Psoas muscle (tissue), 8 donors: ENCODE measurements around the gene WDR64. TPM values are rescaled to one million over a fixed set of nuclear protein-coding genes. Genes with fewer than 3 reads are reported as not detected.
A peak's percentile ranks its signal among the peaks of the same experiment; 100 is the strongest.

Experiments
- ATAC-seq, 4 donors: fragments of 200-7000 bp; cut with Tn5 transposase; one replicate each; pipeline ENCODE4 v1.9.1; 2020; ENCODE audit warnings: moderate library complexity in 3 of 4, mild to moderate bottlenecking in 2 of 4
- DNase-seq, 2 donors: peaks; one replicate each; pipeline ENCODE4 v3.0.0-alpha.2; 2020
- H3K27ac ChIP-seq: fragments of 200-600 bp; one replicate; pipeline ENCODE4 v1.8.0; 2022
- H3K27me3 ChIP-seq, 3 donors: fragments of 200-600 bp in 1 of 3; one replicate each; pipeline versions ENCODE4 v1.6.1 to v1.8.0; 2013 to 2022; ENCODE audit warnings: low read length in 2 of 3, mild to moderate bottlenecking in 2 of 3, moderate library complexity in 1 of 3; ENCODE audit not compliant: insufficient read depth in 3 of 3
- H3K36me3 ChIP-seq, 2 donors: fragments of 200-600 bp in 1 of 2; one replicate each; pipeline versions ENCODE4 v1.6.1 to v1.8.0; 2013 to 2022; ENCODE audit warnings: low read depth in 1 of 2, mild to moderate bottlenecking in 1 of 2, moderate library complexity in 1 of 2; ENCODE audit not compliant: insufficient read depth in 1 of 2
- H3K4me1 ChIP-seq: fragments of 200-600 bp; one replicate; pipeline ENCODE4 v1.8.0; 2022
- H3K4me3 ChIP-seq: fragments of 200-600 bp; one replicate; pipeline ENCODE4 v1.8.0; 2022; ENCODE audit warnings: mild to moderate bottlenecking
- H3K9me3 ChIP-seq: fragments of 200-600 bp; one replicate; pipeline ENCODE4 v1.8.0; 2022
- CTCF ChIP-seq: fragments of 200-600 bp; IDR thresholded peaks from one replicate; pipeline ENCODE4 v1.8.0; 2022; ENCODE audit warnings: antibody characterized with exemption
- WGBS, 3 donors: extraction: QIAGEN DNeasy Blood & Tissue Kit; methylation state at CpG; one replicate each; pipeline versions ENCODE4 v1.1.6 to v1.1.7; 2013; 5-methylcytosine and 5-hydroxymethylcytosine counted together
- intact Hi-C, 2 donors: fragments of 100-400 bp; cut with DNase I; formaldehyde crosslinking; loops; one replicate each; pipeline versions ENCODE4 v1.11.0 to v1.14.2; 2022
- polyA plus RNA-seq, 3 donors: library from polyadenylated mRNA; stranded (reverse); fragments of 200-250 nt; gene quantifications; one replicate each; pipeline ENCODE4 v1.2.3, GENCODE V29; 2013
- total RNA-seq, 4 donors: library from RNA; stranded (reverse); fragmentation: NEBNext Ultra II Directional in 2 of 4; extraction: Animal tissue kit (Norgen Biotek cat#: 25700) in 2 of 4; gene quantifications; one replicate each; pipeline versions ENCODE4 v1.2.1 to v1.2.4, GENCODE V29; 2021 to 2023
- donor health status: healthy with polysubstance abuse.
- donor health status: DM: no; HTN: no; CAD: no; lungs with moderate emphysema.
- donor health status: Bipolar disorder and iron deficiency.
- donor health status: healthy.
- donor health status: DM: yes; HTN: yes; CAD: no.
- donor health status: DM: no; HTN: no; CAD: no.
- donor health status: DM: no; HTN: no; CAD: no.
- donor health status: DM: yes; HTN: yes; CAD: no.

WDR64 gene
- total and polyA plus RNA-seq, 7 donors, result not detected

GRCh38 chr1:241688940-241689368 lies 36.9 kb downstream of the WDR64 start:
- intact Hi-C loops, result no loop called here
- TF ChIP-seq CTCF, result no peak
- Histone ChIP-seq H3K4me3 (no peak overlapping the region), H3K27me3 (peaks cover 0 to 2% (median 0%) of the 10 kb centered on the region in 3 donors), H3K27ac (no peak overlapping the region), H3K4me1 (no peaks in the 10 kb centered on the region), H3K36me3 (no peaks in the 10 kb centered on the region), H3K9me3 (no peaks in the 10 kb centered on the region)
- DNase-seq (no peak), ATAC-seq (peak in 3 of 4 donors; percentile 43 to 82 (median 59))
- 38 to 42% (median 42%) methylated on average over 2 of the region's 2 CpGs for WGBS, 3 donors

- intact Hi-C loops, result no loop called here
- WGBS, 3 donors, result 78 to 81% (median 81%) methylated on average over 9 of the region's 9 CpGs
- Histone ChIP-seq H3K36me3 (no peaks in the 10 kb centered on the region), H3K27me3 (no peaks in the 10 kb centered on the region), H3K9me3 (no peaks in the 10 kb centered on the region), H3K4me3 (no peak overlapping the region), H3K27ac (no peak overlapping the region), H3K4me1 (no peaks in the 10 kb centered on the region)
- no peak for TF ChIP-seq CTCF
- ATAC-seq (no peak), DNase-seq (no peak)
Observed at GRCh38 chr1:241695246-241696171, 43.4 kb downstream of the WDR64 start.

GRCh38 chr1:241696172-241696814 lies 44.2 kb downstream of the WDR64 start:
- Histone ChIP-seq H3K36me3 (no peaks in the 10 kb centered on the region), H3K9me3 (no peaks in the 10 kb centered on the region), H3K4me1 (no peaks in the 10 kb centered on the region), H3K27ac (no peak overlapping the region), H3K4me3 (no peak overlapping the region), H3K27me3 (no peaks in the 10 kb centered on the region)
- no peak for ATAC-seq
- TF ChIP-seq CTCF, result no peak
- WGBS, 3 donors, result 71 to 76% (median 74%) methylated on average over 6 of the region's 6 CpGs
- intact Hi-C loops, result no loop called here
- no peak for DNase-seq

- no peak for ATAC-seq
- intact Hi-C loops, result no loop called here
- Histone ChIP-seq H3K27me3 (no peaks in the 10 kb centered on the region), H3K9me3 (no peaks in the 10 kb centered on the region), H3K36me3 (no peaks in the 10 kb centered on the region), H3K4me3 (no peak overlapping the region), H3K27ac (no peak overlapping the region), H3K4me1 (no peaks in the 10 kb centered on the region)
- WGBS, 3 donors, result 84 to 85% (median 85%) methylated on average over 4 of the region's 4 CpGs
- no peak for TF ChIP-seq CTCF
- no peak for DNase-seq
Observed at GRCh38 chr1:241696815-241697639, 44.9 kb downstream of the WDR64 start.
